ENCODE data around the gene OVCH1. TPM values are rescaled to one million over a fixed set of nuclear protein-coding genes. Genes with fewer than 3 reads are reported as not detected.

The OVCH1 gene
- total RNA-seq, 1 donor from 2014 or later = not detected

- no peak overlapping the region for H3K4me3 Mint-ChIP-seq (ENCODE audit: unreplicated experiment)
- H3K9me3 Mint-ChIP-seq (ENCODE audit: unreplicated experiment) = peaks cover 1% of the 10 kb centered on the region
- no peaks in the 10 kb centered on the region for H3K4me1 Mint-ChIP-seq (ENCODE audit: low read depth, unreplicated experiment)
- H3K27ac Mint-ChIP-seq (ENCODE audit: unreplicated experiment) = no peak overlapping the region
- no peak for TF ChIP-seq CTCF (IDR thresholded peaks at IDR 0.05; ENCODE audit: partially characterized antibody, unreplicated experiment)
- H3K36me3 Mint-ChIP-seq (ENCODE audit: unreplicated experiment) = no peaks in the 10 kb centered on the region
- DNase-seq = no peak
- no peaks in the 10 kb centered on the region for H3K27me3 Mint-ChIP-seq (ENCODE audit: unreplicated experiment)
Measured at GRCh38 chr12:29428633-29429032, 68.9 kb downstream of the OVCH1 start.

GRCh38 chr12:29427964-29428363 lies 69.5 kb downstream of the OVCH1 start:
- TF ChIP-seq CTCF (IDR thresholded peaks at IDR 0.05; ENCODE audit: partially characterized antibody, unreplicated experiment) = no peak
- H3K9me3 Mint-ChIP-seq (ENCODE audit: unreplicated experiment) = peaks cover 1% of the 10 kb centered on the region

GRCh38 chr12:29426498-29426897 lies 71.0 kb downstream of the OVCH1 start:
- Mint-ChIP-seq H3K36me3 (ENCODE audit: unreplicated experiment) (no peaks in the 10 kb centered on the region), H3K9me3 (ENCODE audit: unreplicated experiment) (peaks cover 1% of the 10 kb centered on the region), H3K27ac (ENCODE audit: unreplicated experiment) (no peak overlapping the region), H3K4me1 (ENCODE audit: low read depth, unreplicated experiment) (no peaks in the 10 kb centered on the region), H3K4me3 (ENCODE audit: unreplicated experiment) (no peak overlapping the region), H3K27me3 (ENCODE audit: unreplicated experiment) (no peaks in the 10 kb centered on the region)
- TF ChIP-seq CTCF (IDR thresholded peaks at IDR 0.05; ENCODE audit: partially characterized antibody, unreplicated experiment) = no peak
- DNase-seq = no peak

More at GRCh38 chr12:29427964-29428363, 69.5 kb downstream of the OVCH1 start:
- Mint-ChIP-seq H3K4me3 (ENCODE audit: unreplicated experiment) (no peak overlapping the region), H3K27ac (ENCODE audit: unreplicated experiment) (no peak overlapping the region), H3K36me3 (ENCODE audit: unreplicated experiment) (no peaks in the 10 kb centered on the region), H3K4me1 (ENCODE audit: low read depth, unreplicated experiment) (no peaks in the 10 kb centered on the region), H3K27me3 (ENCODE audit: unreplicated experiment) (no peaks in the 10 kb centered on the region)
- no peak for DNase-seq

DNA sequence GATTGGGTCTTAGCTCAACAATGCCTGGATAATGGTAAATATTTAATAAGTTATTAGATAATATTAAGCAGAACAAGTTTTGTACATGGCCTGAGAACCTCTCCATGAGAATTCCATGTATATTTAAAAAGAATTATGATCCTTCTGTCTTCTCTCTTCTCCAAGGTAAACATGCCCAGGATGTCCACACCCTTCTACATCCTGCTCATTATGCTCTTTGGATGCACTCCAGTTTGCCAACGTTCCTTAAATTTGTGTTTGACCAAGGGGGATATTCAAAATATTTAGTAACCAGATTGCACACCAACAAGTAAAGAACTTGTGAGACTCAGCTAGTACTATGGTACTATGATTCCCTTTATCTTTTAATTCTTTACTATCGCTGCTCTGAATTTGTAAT lies 71.8 kb downstream of the OVCH1 start:
- Mint-ChIP-seq H3K27ac (ENCODE audit: unreplicated experiment) (no peak overlapping the region), H3K9me3 (ENCODE audit: unreplicated experiment) (peaks cover 1% of the 10 kb centered on the region), H3K27me3 (ENCODE audit: unreplicated experiment) (no peaks in the 10 kb centered on the region), H3K36me3 (ENCODE audit: unreplicated experiment) (no peaks in the 10 kb centered on the region), H3K4me3 (ENCODE audit: unreplicated experiment) (no peak overlapping the region), H3K4me1 (ENCODE audit: low read depth, unreplicated experiment) (no peaks in the 10 kb centered on the region)
- no peak for TF ChIP-seq CTCF (IDR thresholded peaks at IDR 0.05; ENCODE audit: partially characterized antibody, unreplicated experiment)
- DNase-seq = no peak

- no peak for TF ChIP-seq CTCF (IDR thresholded peaks at IDR 0.05; ENCODE audit: partially characterized antibody, unreplicated experiment)
- no peaks in the 10 kb centered on the region for H3K27me3 Mint-ChIP-seq (ENCODE audit: unreplicated experiment)
- H3K36me3 Mint-ChIP-seq (ENCODE audit: unreplicated experiment) = peaks cover 8% of the 10 kb centered on the region
- peaks cover 2% of the 10 kb centered on the region for H3K9me3 Mint-ChIP-seq (ENCODE audit: unreplicated experiment)
- H3K27ac Mint-ChIP-seq (ENCODE audit: unreplicated experiment) = no peak overlapping the region
- no peak for DNase-seq
- no peaks in the 10 kb centered on the region for H3K4me1 Mint-ChIP-seq (ENCODE audit: low read depth, unreplicated experiment)
- no peak overlapping the region for H3K4me3 Mint-ChIP-seq (ENCODE audit: unreplicated experiment)
Measured at GRCh38 chr12:29416748-29417147, 80.7 kb downstream of the OVCH1 start.

All from glutamatergic neuron (in vitro differentiated cells).